CD4-positive, alpha-beta T cell (primary cell): ENCODE data around the gene PQBP1. TPM values are rescaled to one million over a fixed set of nuclear protein-coding genes. Genes with fewer than 3 reads are reported as not detected.
A peak's percentile ranks its signal among the peaks of the same experiment; 100 is the strongest.

Source experiments
- ATAC-seq: fragments of 200-7000 bp; cut with Tn5 transposase; one replicate; pipeline ENCODE4 v1.10.0; 2022; ENCODE audit warnings: mild to moderate bottlenecking; ENCODE audit not compliant: poor library complexity
- CTCF ChIA-PET: fragments of 350-600 bp; sonication (Branson Sonifier 250); formaldehyde crosslinking; loops from one replicate; lab custom pipeline; 2021; ENCODE audit warnings: antibody characterized with exemption, inconsistent platforms; lab: Charles Lee
- POLR2A ChIA-PET: fragments of 350-600 bp; sonication (Branson Sonifier 250); formaldehyde crosslinking; loops from one replicate; lab custom pipeline; 2021; ENCODE audit warnings: antibody characterized with exemption, inconsistent platforms; lab: Charles Lee
- DNase-seq, 14 experiments: peaks; one replicate each; pipeline ENCODE4 v3.0.0-alpha.2; 2013 to 2020; ENCODE audit warnings: mixed read lengths in 2 of 14
- H3K27ac ChIP-seq, 2 donors: one replicate each; pipeline versions ENCODE4 v1.5.1 to v1.7.0; 2013; ENCODE audit warnings: low read length in 2 of 2, low read depth in 1 of 2, mild to moderate bottlenecking in 1 of 2
- H3K27me3 ChIP-seq, 2 experiments: 1 replicate in 1 of 2; 2 replicates in 1 of 2; pipeline versions ENCODE4 v1.6.1 to v1.7.0; 2013; ENCODE audit warnings: low read length in 2 of 2, control low read depth in 1 of 2, mild to moderate bottlenecking in 1 of 2, moderate library complexity in 1 of 2; ENCODE audit not compliant: insufficient read depth in 2 of 2, control insufficient read depth in 1 of 2
- H3K36me3 ChIP-seq: one replicate; pipeline ENCODE4 v1.6.1; 2013; ENCODE audit warnings: low read length, control low read depth; ENCODE audit not compliant: insufficient read depth
- H3K4me1 ChIP-seq: one replicate; pipeline ENCODE4 v1.6.1; 2013; ENCODE audit warnings: low read length, control low read depth; ENCODE audit not compliant: insufficient read depth
- H3K4me3 ChIP-seq: one replicate; pipeline ENCODE4 v1.5.1; 2013; ENCODE audit warnings: mild to moderate bottlenecking, low read length, moderate library complexity
- H3K9me3 ChIP-seq, 2 experiments: 1 replicate in 1 of 2; 2 replicates in 1 of 2; pipeline versions ENCODE4 v1.6.1 to v1.7.0; 2013; ENCODE audit warnings: low read length in 2 of 2, mild to moderate bottlenecking in 2 of 2, control low read depth in 1 of 2, moderate library complexity in 1 of 2; ENCODE audit not compliant: control insufficient read depth in 1 of 2, insufficient read depth in 1 of 2
- H3K27ac Mint-ChIP-seq: one replicate; pipeline ENCODE4 v1.8.0; 2020; ENCODE audit warnings: mixed read lengths
- H3K27me3 Mint-ChIP-seq: one replicate; pipeline ENCODE4 v1.8.0; 2021; ENCODE audit warnings: mixed read lengths
- H3K36me3 Mint-ChIP-seq: one replicate; pipeline ENCODE4 v1.8.0; 2021; ENCODE audit warnings: low read depth, mixed read lengths
- H3K4me1 Mint-ChIP-seq: one replicate; pipeline ENCODE4 v1.8.0; 2021; ENCODE audit warnings: low read depth, mixed read lengths
- H3K4me3 Mint-ChIP-seq: one replicate; pipeline ENCODE4 v1.8.0; 2020; ENCODE audit warnings: mild to moderate bottlenecking, mixed read lengths
- H3K9me3 Mint-ChIP-seq: one replicate; pipeline ENCODE4 v1.8.0; 2020; ENCODE audit warnings: mixed read lengths
- intact Hi-C, 2 experiments: fragments of 100-400 bp; cut with DNase I in 1 of 2; cut with micrococcal nuclease in 1 of 2; formaldehyde crosslinking; loops; one replicate each; pipeline versions ENCODE4 v1.15.1 to v1.9.0; 2023 to 2025; cut with DNase I, micrococcal nuclease
- total RNA-seq, 174 experiments: library from RNA in 2 of 174; stranded (reverse) in 2 of 174; gene quantifications; one replicate each; pipeline ENCODE4 v1.2.3 and lab custom pipeline; 2021 to 2026
- TF ChIP-seq, protein P1 (sequence below): fragments of 200-600 bp; IDR thresholded peaks from one replicate; pipeline ENCODE4 v1.8.0; 2022; ENCODE audit warnings: antibody characterized with exemption, mild to moderate bottlenecking

PQBP1 gene
- total RNA-seq, 2 experiments from 2014 or later, result 73.0 to 76.6 TPM

DNA sequence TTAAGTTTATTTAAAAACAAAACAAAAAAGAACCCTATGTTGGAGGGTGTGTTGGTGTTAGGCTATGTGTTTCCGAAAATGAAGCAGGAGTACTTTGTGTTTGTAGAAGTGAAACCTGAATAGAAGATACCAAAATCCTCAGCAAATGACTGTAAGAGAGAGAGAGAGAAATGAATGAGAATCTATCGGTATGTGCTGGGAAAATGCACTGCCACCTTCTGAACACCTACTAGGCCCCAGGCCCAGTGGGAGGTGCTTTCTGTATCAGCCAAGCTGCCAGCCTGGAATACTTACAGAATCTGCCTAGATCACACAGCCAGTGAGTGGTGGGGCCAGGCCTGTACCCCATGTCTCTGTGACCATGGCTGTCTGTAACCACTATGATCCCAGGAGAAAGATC, 36.0 kb downstream of the PQBP1 start:
- intact Hi-C loops, result no loop called here
- H3K4me1 ChIP-seq, result peaks cover 52% of the 10 kb centered on the region
- POLR2A ChIA-PET, result interaction anchor here (1.6 to 2.2 kb wide), 2 partner anchors 13 to 14 kb away, joined by 4 to 7 read pairs; no protein-coding TSS in a partner anchor
- TF ChIP-seq, protein P1, sequence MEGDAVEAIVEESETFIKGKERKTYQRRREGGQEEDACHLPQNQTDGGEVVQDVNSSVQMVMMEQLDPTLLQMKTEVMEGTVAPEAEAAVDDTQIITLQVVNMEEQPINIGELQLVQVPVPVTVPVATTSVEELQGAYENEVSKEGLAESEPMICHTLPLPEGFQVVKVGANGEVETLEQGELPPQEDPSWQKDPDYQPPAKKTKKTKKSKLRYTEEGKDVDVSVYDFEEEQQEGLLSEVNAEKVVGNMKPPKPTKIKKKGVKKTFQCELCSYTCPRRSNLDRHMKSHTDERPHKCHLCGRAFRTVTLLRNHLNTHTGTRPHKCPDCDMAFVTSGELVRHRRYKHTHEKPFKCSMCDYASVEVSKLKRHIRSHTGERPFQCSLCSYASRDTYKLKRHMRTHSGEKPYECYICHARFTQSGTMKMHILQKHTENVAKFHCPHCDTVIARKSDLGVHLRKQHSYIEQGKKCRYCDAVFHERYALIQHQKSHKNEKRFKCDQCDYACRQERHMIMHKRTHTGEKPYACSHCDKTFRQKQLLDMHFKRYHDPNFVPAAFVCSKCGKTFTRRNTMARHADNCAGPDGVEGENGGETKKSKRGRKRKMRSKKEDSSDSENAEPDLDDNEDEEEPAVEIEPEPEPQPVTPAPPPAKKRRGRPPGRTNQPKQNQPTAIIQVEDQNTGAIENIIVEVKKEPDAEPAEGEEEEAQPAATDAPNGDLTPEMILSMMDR, result no peak
- Mint-ChIP-seq H3K9me3 (no peaks in the 10 kb centered on the region), H3K36me3 (peaks cover 63% of the 10 kb centered on the region), H3K4me3 (peak overlapping the region; percentile 2), H3K27ac (peak overlapping the region; percentile 98), H3K4me1 (peaks cover 62% of the 10 kb centered on the region), H3K27me3 (no peaks in the 10 kb centered on the region)
- CTCF ChIA-PET, result no interaction called here
- ATAC-seq (no peak), DNase-seq (peak in 1 of 14 experiments; percentile 6)
- H3K27me3 ChIP-seq, result no peaks in the 10 kb centered on the region
- no peaks in the 10 kb centered on the region for H3K9me3 ChIP-seq
- peaks cover 43% of the 10 kb centered on the region for H3K36me3 ChIP-seq
- H3K4me3 ChIP-seq, result no peak overlapping the region
- H3K27ac ChIP-seq, result peak overlapping the region; percentile 46 to 68

GRCh38 chrX:48934581-48935300, 37.0 kb downstream of the PQBP1 start:
- intact Hi-C loops, result loop anchor here in 1 of 2 experiments (5.0 kb wide), 1 partner anchor 287 kb away; no protein-coding TSS in a partner anchor
- Mint-ChIP-seq H3K27me3 (no peaks in the 10 kb centered on the region), H3K4me3 (peak overlapping the region; percentile 58), H3K9me3 (no peaks in the 10 kb centered on the region), H3K36me3 (peaks cover 72% of the 10 kb centered on the region), H3K27ac (peak overlapping the region; percentile 98), H3K4me1 (peaks cover 71% of the 10 kb centered on the region)
- Histone ChIP-seq H3K36me3 (peaks cover 43% of the 10 kb centered on the region), H3K27ac (peak overlapping the region; percentile 64 to 68), H3K27me3 (no peaks in the 10 kb centered on the region), H3K4me1 (peaks cover 62% of the 10 kb centered on the region), H3K9me3 (no peaks in the 10 kb centered on the region), H3K4me3 (no peak overlapping the region)
- ChIA-PET CTCF (no interaction called here), POLR2A (interaction anchor here (1.0 to 8.8 kb wide), 4 partner anchors 14 to 23 kb away, joined by 4 to 150 read pairs (median 6); partner anchors contain the start of genes OTUD5 and SLC35A2)
- peak in 8 of 14 experiments; percentile 24 to 85 (median 53) for DNase-seq
- peak; percentile 37 for ATAC-seq
- TF ChIP-seq, protein P1, result no peak

- H3K36me3 Mint-ChIP-seq, result peaks cover 72% of the 10 kb centered on the region
- ChIA-PET CTCF (no interaction called here), POLR2A (interaction anchor here (1.0 to 8.8 kb wide), 5 partner anchors 16 to 37 kb away, joined by 4 to 150 read pairs (median 49); partner anchors contain the start of genes OTUD5, PQBP1, SLC35A2 and TIMM17B)
Measured at GRCh38 chrX:48935301-48935670, 37.6 kb downstream of the PQBP1 start.

More at GRCh38 chrX:48935301-48935670, 37.6 kb downstream of the PQBP1 start:
- Histone ChIP-seq H3K4me1 (peaks cover 68% of the 10 kb centered on the region), H3K9me3 (no peaks in the 10 kb centered on the region), H3K36me3 (peaks cover 39% of the 10 kb centered on the region), H3K27ac (peak overlapping the region; percentile 64 to 68), H3K4me3 (no peak overlapping the region), H3K27me3 (no peaks in the 10 kb centered on the region)
- Mint-ChIP-seq H3K27ac (peak overlapping the region; percentile 98), H3K9me3 (no peaks in the 10 kb centered on the region), H3K27me3 (no peaks in the 10 kb centered on the region), H3K4me3 (peak overlapping the region; percentile 58), H3K4me1 (peaks cover 74% of the 10 kb centered on the region)
- DNase-seq, result no peak
- TF ChIP-seq, protein P1, result no peak
- intact Hi-C loops, result loop anchor here in 1 of 2 experiments (5.0 kb wide), 1 partner anchor 288 kb away; no protein-coding TSS in a partner anchor
- no peak for ATAC-seq
